Measurements from ENCODE around the gene CLEC4E.
"Not testable (repeated sequence)": the region's sequence is repeated elsewhere in the genome, so short reads cannot be mapped to it uniquely, and the experiment has no call there.

The CLEC4E gene

GRCh38 chr12:8566525-8566924 lies 25.8 kb upstream of the CLEC4E start:
- peaks cover 33% of the 10 kb centered on the region for H3K9me3 ChIP-seq (ENCODE audit: insufficient read depth, low read length)
- TF ChIP-seq YY1 (IDR thresholded peaks at IDR 0.05; ENCODE audit: insufficient read depth, insufficient read length) (no peak), SUZ12 (IDR thresholded peaks at IDR 0.05; ENCODE audit: extremely low read depth, insufficient read depth, insufficient read length) (no peak), ZNF274 (IDR thresholded peaks at IDR 0.05; ENCODE audit: low read depth, low read length) (no peak)
- H3K27me3 ChIP-seq (ENCODE audit: insufficient read depth, insufficient read length): no peaks in the 10 kb centered on the region
- H3K36me3 ChIP-seq (ENCODE audit: insufficient read depth, insufficient read length, low read length): no peaks in the 10 kb centered on the region
- no peak overlapping the region for H3K4me3 ChIP-seq (ENCODE audit: insufficient read length, low read depth)
- no peaks in the 10 kb centered on the region for H3K4me1 ChIP-seq (ENCODE audit: insufficient read depth, insufficient read length)
- no peak for DNase-seq (ENCODE audit: low read depth, low spot score)
- H3K9ac ChIP-seq (ENCODE audit: insufficient read length, low read depth): no peak overlapping the region

DNA sequence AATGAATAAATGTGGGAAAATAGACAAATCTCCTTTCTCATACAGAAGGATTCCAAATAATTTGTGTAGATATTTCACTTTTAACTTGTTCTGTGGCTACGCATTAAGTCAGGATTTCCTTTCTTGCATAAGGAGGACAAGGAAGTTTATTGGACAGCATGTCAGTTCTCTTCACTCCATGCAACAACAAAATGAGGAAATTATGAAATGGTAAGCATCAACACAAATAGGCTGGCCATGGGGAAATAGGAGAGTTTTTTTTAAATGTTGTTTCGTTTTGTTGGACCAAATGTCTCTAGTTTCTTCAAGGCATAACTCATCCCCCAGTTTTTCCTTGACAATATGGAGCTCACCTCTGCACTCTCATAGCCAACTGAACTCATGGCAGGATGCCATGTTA lies 25.3 kb upstream of the CLEC4E start:
- not testable (repeated sequence) for H3K9ac ChIP-seq (ENCODE audit: insufficient read length, low read depth); H3K36me3 ChIP-seq (ENCODE audit: insufficient read depth, insufficient read length, low read length); H3K4me3 ChIP-seq (ENCODE audit: insufficient read length, low read depth); H3K27me3 ChIP-seq (ENCODE audit: insufficient read depth, insufficient read length); H3K4me1 ChIP-seq (ENCODE audit: insufficient read depth, insufficient read length); DNase-seq (ENCODE audit: low read depth, low spot score)
- peaks cover 38% of the 10 kb centered on the region for H3K9me3 ChIP-seq (ENCODE audit: insufficient read depth, low read length)

DNA sequence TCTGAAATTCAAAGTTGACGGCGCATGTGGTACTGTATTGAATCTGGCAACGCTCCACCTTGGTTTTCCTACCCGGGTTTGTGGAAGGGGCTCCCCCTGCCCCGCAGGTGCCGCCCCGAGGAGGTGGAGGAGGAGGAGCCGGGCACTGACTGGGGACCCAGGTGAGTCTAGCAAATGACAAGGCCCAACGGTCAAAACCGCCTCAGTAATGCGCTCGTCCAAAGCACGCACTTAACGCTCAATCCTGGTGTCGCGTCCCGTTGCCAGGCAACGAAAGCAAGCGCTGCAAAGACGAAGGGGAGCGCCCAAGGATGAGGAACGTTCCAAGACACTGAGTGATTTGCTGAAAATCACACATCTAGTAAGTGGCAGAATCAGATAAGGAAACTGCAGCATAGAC lies 24.0 kb upstream of the CLEC4E start:
- DNase-seq (ENCODE audit: low read depth, low spot score): no peak
- Histone ChIP-seq H3K27me3 (ENCODE audit: insufficient read depth, insufficient read length) (no peaks in the 10 kb centered on the region), H3K4me1 (ENCODE audit: insufficient read depth, insufficient read length) (no peaks in the 10 kb centered on the region), H3K36me3 (ENCODE audit: insufficient read depth, insufficient read length, low read length) (no peaks in the 10 kb centered on the region), H3K9ac (ENCODE audit: insufficient read length, low read depth) (no peak overlapping the region), H3K4me3 (ENCODE audit: insufficient read length, low read depth) (no peak overlapping the region), H3K9me3 (ENCODE audit: insufficient read depth, low read length) (peaks cover 40% of the 10 kb centered on the region)
- no peak for TF ChIP-seq ZNF274 (IDR thresholded peaks at IDR 0.05; ENCODE audit: low read depth, low read length)
- TF ChIP-seq YY1 (IDR thresholded peaks at IDR 0.05; ENCODE audit: insufficient read depth, insufficient read length): no peak
- no peak for TF ChIP-seq SUZ12 (IDR thresholded peaks at IDR 0.05; ENCODE audit: extremely low read depth, insufficient read depth, insufficient read length)

DNA sequence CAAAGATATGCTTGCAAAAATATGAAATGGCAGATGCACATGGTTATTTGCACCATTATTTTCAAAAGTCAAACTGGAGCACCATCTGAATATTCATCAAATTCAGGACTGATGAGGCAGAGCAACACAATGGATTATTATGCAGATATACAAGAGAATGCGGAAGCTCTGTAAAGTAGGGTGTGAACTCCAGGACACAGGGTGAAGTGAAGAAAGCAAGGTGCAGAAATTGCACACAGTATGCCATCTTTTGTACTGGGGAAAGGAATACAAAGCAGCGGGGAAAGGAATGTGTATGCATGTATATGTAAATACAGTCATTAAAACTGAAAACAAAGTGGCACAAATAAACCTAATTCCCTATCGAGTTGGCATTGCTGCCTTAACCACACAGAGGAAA lies 22.7 kb upstream of the CLEC4E start:
- DNase-seq (ENCODE audit: low read depth, low spot score): no peak
- Histone ChIP-seq H3K4me1 (ENCODE audit: insufficient read depth, insufficient read length) (no peaks in the 10 kb centered on the region), H3K36me3 (ENCODE audit: insufficient read depth, insufficient read length, low read length) (no peaks in the 10 kb centered on the region), H3K4me3 (ENCODE audit: insufficient read length, low read depth) (no peak overlapping the region), H3K9me3 (ENCODE audit: insufficient read depth, low read length) (peaks cover 38% of the 10 kb centered on the region), H3K9ac (ENCODE audit: insufficient read length, low read depth) (no peak overlapping the region), H3K27me3 (ENCODE audit: insufficient read depth, insufficient read length) (no peaks in the 10 kb centered on the region)
- TF ChIP-seq ZNF274 (IDR thresholded peaks at IDR 0.05; ENCODE audit: low read depth, low read length) (no peak), YY1 (IDR thresholded peaks at IDR 0.05; ENCODE audit: insufficient read depth, insufficient read length) (no peak), SUZ12 (IDR thresholded peaks at IDR 0.05; ENCODE audit: extremely low read depth, insufficient read depth, insufficient read length) (no peak)

DNA sequence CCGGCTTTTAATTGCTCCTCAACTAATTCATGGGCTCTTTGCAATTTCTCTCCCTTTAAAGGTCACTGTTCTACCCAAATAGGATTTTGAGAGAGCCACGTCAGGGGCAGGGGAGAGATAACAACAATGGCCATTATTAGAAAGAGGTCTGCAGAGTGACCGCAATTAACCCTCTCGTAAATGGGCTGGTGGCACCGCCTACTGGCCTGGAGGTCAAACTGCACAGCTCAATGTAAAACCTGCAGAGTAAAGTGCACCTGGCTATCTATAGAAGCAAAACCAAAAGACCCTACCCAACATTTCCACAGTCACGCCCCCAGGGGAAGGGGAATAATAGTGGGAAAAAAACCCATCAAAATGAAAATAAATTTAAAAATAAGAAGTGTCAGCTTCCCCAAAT lies 21.6 kb upstream of the CLEC4E start:
- DNase-seq (ENCODE audit: low read depth, low spot score): no peak
- H3K4me3 ChIP-seq (ENCODE audit: insufficient read length, low read depth): no peak overlapping the region
- H3K36me3 ChIP-seq (ENCODE audit: insufficient read depth, insufficient read length, low read length): no peaks in the 10 kb centered on the region
- no peak overlapping the region for H3K9ac ChIP-seq (ENCODE audit: insufficient read length, low read depth)
- no peak for TF ChIP-seq SUZ12 (IDR thresholded peaks at IDR 0.05; ENCODE audit: extremely low read depth, insufficient read depth, insufficient read length)
- no peak for TF ChIP-seq YY1 (IDR thresholded peaks at IDR 0.05; ENCODE audit: insufficient read depth, insufficient read length)
- TF ChIP-seq ZNF274 (IDR thresholded peaks at IDR 0.05; ENCODE audit: low read depth, low read length): no peak
- no peaks in the 10 kb centered on the region for H3K4me1 ChIP-seq (ENCODE audit: insufficient read depth, insufficient read length)
- peaks cover 28% of the 10 kb centered on the region for H3K9me3 ChIP-seq (ENCODE audit: insufficient read depth, low read length)
- H3K27me3 ChIP-seq (ENCODE audit: insufficient read depth, insufficient read length): no peaks in the 10 kb centered on the region

DNA sequence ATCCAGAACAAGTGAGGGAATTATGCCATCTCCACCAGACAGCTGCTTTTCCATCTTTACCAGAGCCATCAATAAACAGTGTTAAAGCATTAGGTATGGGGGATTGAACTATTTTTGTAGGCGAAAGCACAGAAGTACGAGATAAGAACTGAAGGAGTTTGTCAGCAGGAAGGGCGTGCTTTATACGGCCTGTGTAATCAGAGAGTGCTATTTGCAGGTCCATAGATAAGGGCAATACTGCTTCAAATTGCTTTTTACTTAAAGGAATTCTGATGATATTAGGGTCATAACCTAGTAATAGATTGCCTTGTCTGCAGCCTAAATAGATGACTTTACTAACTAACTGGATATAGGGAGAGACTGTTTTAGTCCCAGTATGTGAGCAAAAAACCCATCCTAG lies 20.3 kb upstream of the CLEC4E start:
- H3K27me3 ChIP-seq (ENCODE audit: insufficient read depth, insufficient read length): no peaks in the 10 kb centered on the region
- no peaks in the 10 kb centered on the region for H3K4me1 ChIP-seq (ENCODE audit: insufficient read depth, insufficient read length)
- TF ChIP-seq SUZ12 (IDR thresholded peaks at IDR 0.05; ENCODE audit: extremely low read depth, insufficient read depth, insufficient read length): no peak
- no peak for TF ChIP-seq ZNF274 (IDR thresholded peaks at IDR 0.05; ENCODE audit: low read depth, low read length)
- no peak for TF ChIP-seq YY1 (IDR thresholded peaks at IDR 0.05; ENCODE audit: insufficient read depth, insufficient read length)
- no peak overlapping the region for H3K9ac ChIP-seq (ENCODE audit: insufficient read length, low read depth)
- peaks cover 23% of the 10 kb centered on the region for H3K9me3 ChIP-seq (ENCODE audit: insufficient read depth, low read length)
- H3K36me3 ChIP-seq (ENCODE audit: insufficient read depth, insufficient read length, low read length): no peaks in the 10 kb centered on the region
- no peak overlapping the region for H3K4me3 ChIP-seq (ENCODE audit: insufficient read length, low read depth)
- DNase-seq (ENCODE audit: low read depth, low spot score): no peak

DNA sequence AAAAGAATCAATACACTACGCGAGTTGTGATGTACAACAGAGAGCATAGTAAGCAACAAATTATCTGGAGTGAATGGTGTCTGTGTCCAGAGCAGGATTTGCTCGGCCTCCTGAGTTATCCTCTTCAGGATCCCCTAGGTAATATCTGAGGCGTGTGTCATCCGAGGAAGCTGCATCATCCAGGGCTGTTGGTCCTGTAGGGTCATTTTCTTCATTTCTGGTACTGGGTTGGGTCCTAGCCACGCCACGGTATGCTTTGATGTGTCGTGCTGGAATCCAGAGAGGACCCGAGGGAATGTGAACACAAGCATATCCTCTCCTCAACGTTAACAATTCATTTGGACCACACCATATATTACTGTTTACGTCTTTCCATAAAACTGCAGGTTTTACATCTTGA lies 19.0 kb upstream of the CLEC4E start:
- Histone ChIP-seq H3K4me1 (ENCODE audit: insufficient read depth, insufficient read length) (peaks cover 2% of the 10 kb centered on the region), H3K36me3 (ENCODE audit: insufficient read depth, insufficient read length, low read length) (no peaks in the 10 kb centered on the region), H3K4me3 (ENCODE audit: insufficient read length, low read depth) (no peak overlapping the region), H3K27me3 (ENCODE audit: insufficient read depth, insufficient read length) (no peaks in the 10 kb centered on the region), H3K9me3 (ENCODE audit: insufficient read depth, low read length) (peaks cover 23% of the 10 kb centered on the region), H3K9ac (ENCODE audit: insufficient read length, low read depth) (no peak overlapping the region)
- TF ChIP-seq ZNF274 (IDR thresholded peaks at IDR 0.05; ENCODE audit: low read depth, low read length): no peak
- no peak for TF ChIP-seq YY1 (IDR thresholded peaks at IDR 0.05; ENCODE audit: insufficient read depth, insufficient read length)
- no peak for TF ChIP-seq SUZ12 (IDR thresholded peaks at IDR 0.05; ENCODE audit: extremely low read depth, insufficient read depth, insufficient read length)
- DNase-seq (ENCODE audit: low read depth, low spot score): no peak

DNA sequence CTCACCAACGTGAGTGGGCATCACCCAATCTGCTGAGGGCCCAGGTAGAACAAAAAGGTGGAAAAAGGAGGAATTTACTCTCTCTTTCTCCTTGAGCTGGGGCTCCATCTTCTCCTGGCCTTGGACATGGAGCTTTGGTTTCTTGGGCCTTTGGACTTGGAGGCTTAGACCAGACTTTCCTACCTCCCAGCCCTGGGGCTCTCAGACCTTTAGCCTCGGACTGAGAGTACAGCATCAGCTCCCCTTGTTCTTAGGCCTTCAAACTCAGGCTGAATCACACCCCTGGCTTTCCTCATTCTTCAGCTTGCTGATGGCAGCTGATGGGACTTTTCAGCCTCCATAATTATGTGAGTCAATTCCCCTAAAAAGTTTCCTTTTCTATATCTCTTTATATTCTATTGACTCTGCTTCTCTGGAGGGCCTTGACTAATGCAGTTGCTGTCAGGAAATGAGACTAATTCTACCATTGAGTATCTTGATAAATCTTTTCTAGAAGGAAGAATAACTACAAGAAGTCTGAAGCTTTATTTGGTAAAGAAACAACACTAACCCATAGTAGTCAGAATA lies 15.9 kb upstream of the CLEC4E start:
- H3K9me3 ChIP-seq (ENCODE audit: insufficient read depth, low read length): peaks cover 8% of the 10 kb centered on the region

More for the DNA sequence above, 15.9 kb upstream of the CLEC4E start:
- H3K9ac ChIP-seq (ENCODE audit: insufficient read length, low read depth): no peak overlapping the region
- DNase-seq (ENCODE audit: low read depth, low spot score): no peak
- no peaks in the 10 kb centered on the region for H3K36me3 ChIP-seq (ENCODE audit: insufficient read depth, insufficient read length, low read length)
- H3K4me1 ChIP-seq (ENCODE audit: insufficient read depth, insufficient read length): peaks cover 3% of the 10 kb centered on the region
- H3K4me3 ChIP-seq (ENCODE audit: insufficient read length, low read depth): no peak overlapping the region
- H3K27me3 ChIP-seq (ENCODE audit: insufficient read depth, insufficient read length): no peaks in the 10 kb centered on the region
- no peak for TF ChIP-seq YY1 (IDR thresholded peaks at IDR 0.05; ENCODE audit: insufficient read depth, insufficient read length)

Measured in NT2/D1 (cell line).